ENCODE results near the gene SLC5A10.
"Not testable (repeated sequence)": the region's sequence is repeated elsewhere in the genome, so short reads cannot be mapped to it uniquely, and the experiment has no call there.

The SLC5A10 gene

GRCh38 chr17:19022747-19023146 lies 70.8 kb downstream of the SLC5A10 start:
- TF ChIP-seq CTCF (conservative IDR thresholded peaks at IDR 0.05) (no peak), ZFX (IDR thresholded peaks at IDR 0.05) (no peak)
- H3K27ac ChIP-seq, result no peak overlapping the region

GRCh38 chr17:19023209-19023999 lies 71.4 kb downstream of the SLC5A10 start:
- TF ChIP-seq ZFX (IDR thresholded peaks at IDR 0.05), result no peak
- no peak for TF ChIP-seq CTCF (conservative IDR thresholded peaks at IDR 0.05)
- no peak overlapping the region for H3K27ac ChIP-seq

GRCh38 chr17:19024101-19025078 lies 72.4 kb downstream of the SLC5A10 start:
- H3K27ac ChIP-seq, result no peak overlapping the region
- TF ChIP-seq CTCF (conservative IDR thresholded peaks at IDR 0.05) (no peak), ZFX (IDR thresholded peaks at IDR 0.05) (no peak)

GRCh38 chr17:19028671-19029070 lies 76.7 kb downstream of the SLC5A10 start:
- not testable (repeated sequence) for H3K27ac ChIP-seq

GRCh38 chr17:19029740-19030139 lies 77.8 kb downstream of the SLC5A10 start:
- not testable (repeated sequence) for H3K27ac ChIP-seq

GRCh38 chr17:19030771-19031449 lies 78.9 kb downstream of the SLC5A10 start:
- H3K27ac ChIP-seq, result not testable (repeated sequence)

- H3K27ac ChIP-seq, result not testable (repeated sequence)
Observed at GRCh38 chr17:19031729-19032128, 79.8 kb downstream of the SLC5A10 start.

GRCh38 chr17:19032377-19032988 lies 80.5 kb downstream of the SLC5A10 start:
- not testable (repeated sequence) for H3K27ac ChIP-seq

GRCh38 chr17:19036186-19036585 lies 84.2 kb downstream of the SLC5A10 start:
- not testable (repeated sequence) for H3K27ac ChIP-seq

GRCh38 chr17:19037547-19037946 lies 85.6 kb downstream of the SLC5A10 start:
- not testable (repeated sequence) for H3K27ac ChIP-seq

- not testable (repeated sequence) for H3K27ac ChIP-seq
Observed at GRCh38 chr17:19038007-19038406, 86.0 kb downstream of the SLC5A10 start.

GRCh38 chr17:19038730-19039129 lies 86.8 kb downstream of the SLC5A10 start:
- not testable (repeated sequence) for H3K27ac ChIP-seq

- H3K27ac ChIP-seq, result not testable (repeated sequence)
Observed at GRCh38 chr17:19040350-19040749, 88.4 kb downstream of the SLC5A10 start.

GRCh38 chr17:19041871-19042270 lies 89.9 kb downstream of the SLC5A10 start:
- H3K27ac ChIP-seq, result not testable (repeated sequence)

- H3K27ac ChIP-seq, result not testable (repeated sequence)
Observed at GRCh38 chr17:19042369-19042768, 90.4 kb downstream of the SLC5A10 start.

- not testable (repeated sequence) for H3K27ac ChIP-seq
Observed at GRCh38 chr17:19043032-19043431, 91.1 kb downstream of the SLC5A10 start.

GRCh38 chr17:19044643-19045042 lies 92.7 kb downstream of the SLC5A10 start:
- H3K27ac ChIP-seq, result not testable (repeated sequence)

All from C4-2B (cell line).